Measurements from ENCODE around the gene INKA1.

- TF ChIP-seq CBFB (CRISPR knock-in tag; IDR thresholded peaks at IDR 0.05), result no peak
- no peak for TF ChIP-seq PURB (CRISPR knock-in tag; IDR thresholded peaks at IDR 0.05; ENCODE audit: low read depth)
- TF ChIP-seq AFF4 (CRISPR knock-in tag; IDR thresholded peaks at IDR 0.05), result no peak
- TF ChIP-seq SMC3 (conservative IDR thresholded peaks at IDR 0.05; ENCODE audit: insufficient read depth, low read depth, low read length), result no peak
- no peak for TF ChIP-seq HMGXB4 (CRISPR knock-in tag; IDR thresholded peaks at IDR 0.05)
- TF ChIP-seq JUN (IDR thresholded peaks at IDR 0.05; ENCODE audit: borderline replicate concordance, low read depth, low read length), result no peak
- no peak for TF ChIP-seq JUN (CRISPR knock-in tag; IDR thresholded peaks at IDR 0.05; ENCODE audit: borderline replicate concordance)
- TF ChIP-seq ZNF609 (CRISPR knock-in tag; IDR thresholded peaks at IDR 0.05; ENCODE audit: borderline replicate concordance), result no peak
- no peak for TF ChIP-seq ZNF512 (tag; IDR thresholded peaks at IDR 0.05)
- TF ChIP-seq ZNF175 (CRISPR knock-in tag; IDR thresholded peaks at IDR 0.05; ENCODE audit: low read depth), result no peak
Observed at GRCh38 chr3:49771340-49771938, 31.6 kb upstream of the INKA1 start.

Data from K562 (cell line).